Endothelial cell of umbilical vein (primary cell): Measurements from ENCODE around the gene ENKUR. TPM values are rescaled to one million over a fixed set of nuclear protein-coding genes. Genes with fewer than 3 reads are reported as not detected.

ENCODE experiments used
- BruUV-seq: library from RNA; stranded (reverse); fragments of 400-500 nt; replicated peaks from 2 replicates; lab custom pipeline; 2021; lab: Mats Ljungman, UMichigan
- CTCF ChIA-PET: fragments of 300-600, 350-600 bp; sonication (Branson Sonifier 250); formaldehyde crosslinking; loops from one replicate; lab custom pipeline; 2021; ENCODE audit warnings: antibody characterized with exemption, inconsistent platforms; lab: Charles Lee
- POLR2A ChIA-PET: fragments of 300-600, 350-600 bp; sonication (Branson Sonifier 250); formaldehyde crosslinking; loops from one replicate; lab custom pipeline; 2021; ENCODE audit warnings: antibody characterized with exemption, inconsistent platforms; lab: Charles Lee
- DNase-seq: peaks from one replicate; pipeline ENCODE4 v3.0.0-alpha.2; 2011; ENCODE audit warnings: low read depth, low spot score
- FAIRE-seq: peaks from 2 replicates; lab custom pipeline; 2011; peaks lifted over from hg19 to GRCh38; lab: Jason Lieb, UNC
- H2AFZ ChIP-seq: 2 replicates; pipeline ENCODE4 v1.6.0; 2012; ENCODE audit warnings: low read depth, low read length, control low read depth, inconsistent platforms
- H3K27ac ChIP-seq: 2 replicates; pipeline ENCODE4 v1.5.1; 2011; ENCODE audit warnings: low read depth, mild to moderate bottlenecking, control low read depth, low read length, moderate library complexity; ENCODE audit not compliant: insufficient read depth
- H3K27me3 ChIP-seq, 2 experiments: 2 replicates each; pipeline versions ENCODE4 v1.6.0 to v1.6.1; 2011; ENCODE audit warnings: low read length in 2 of 2, mixed read lengths in 1 of 2; ENCODE audit not compliant: control insufficient read depth in 2 of 2, insufficient read depth in 2 of 2
- H3K36me3 ChIP-seq, 2 experiments: 2 replicates in 1 of 2; 3 replicates in 1 of 2; pipeline ENCODE4 v1.5.1; 2011; ENCODE audit warnings: low read length in 2 of 2, mild to moderate bottlenecking in 1 of 2, moderate library complexity in 1 of 2; ENCODE audit not compliant: control insufficient read depth in 2 of 2, insufficient read depth in 2 of 2; ENCODE audit errors: extremely low read depth in 1 of 2
- H3K4me1 ChIP-seq: 3 replicates; pipeline ENCODE4 v1.5.1; 2011; ENCODE audit warnings: mild to moderate bottlenecking, low read length; ENCODE audit not compliant: control insufficient read depth, insufficient read depth; ENCODE audit errors: extremely low read depth
- H3K4me2 ChIP-seq: 2 replicates; pipeline ENCODE4 v1.6.1; 2011; ENCODE audit warnings: low read length, control low read depth, mixed read lengths; ENCODE audit not compliant: insufficient read depth
- H3K4me3 ChIP-seq, 3 experiments: fragments of 200-600 bp in 1 of 3; sonication (generic), shearing (Covaris generic) in 1 of 3; replicated peaks in 1 of 3; 2 replicates each; pipeline ENCODE4 v1.5.1; 2011 to 2016; ENCODE audit warnings: control low read depth in 3 of 3, low read length in 3 of 3, mild to moderate bottlenecking in 2 of 3, inconsistent platforms in 1 of 3, low read depth in 1 of 3, moderate library complexity in 1 of 3; ENCODE audit not compliant: insufficient read depth in 1 of 3
- H3K79me2 ChIP-seq: 2 replicates; pipeline ENCODE4 v1.6.0; 2012; ENCODE audit warnings: low read length, inconsistent platforms; ENCODE audit not compliant: control insufficient read depth, insufficient read depth
- H3K9ac ChIP-seq: replicated peaks from 2 replicates; pipeline ENCODE3; 2011; ENCODE audit warnings: low read length, control low read depth; ENCODE audit not compliant: insufficient read depth; ENCODE audit errors: extremely low read depth
- H3K9me1 ChIP-seq: replicated peaks from 3 replicates; pipeline ENCODE4 v1.6.0; 2011; ENCODE audit warnings: mild to moderate bottlenecking, low read length; ENCODE audit not compliant: control insufficient read depth, insufficient read depth; ENCODE audit errors: extremely low read depth
- H3K9me3 ChIP-seq: replicated peaks from 2 replicates; pipeline ENCODE4 v1.5.1; 2012; ENCODE audit warnings: low read length, inconsistent platforms; ENCODE audit not compliant: control insufficient read depth, insufficient read depth
- H4K20me1 ChIP-seq: replicated peaks from 2 replicates; pipeline ENCODE3; 2011; ENCODE audit warnings: mild to moderate bottlenecking, low read length; ENCODE audit not compliant: control insufficient read depth, insufficient read depth; ENCODE audit errors: extremely low read depth
- EZH2 ChIP-seq: IDR thresholded peaks from 2 replicates; pipeline ENCODE4 v1.6.1; 2012; ENCODE audit warnings: borderline replicate concordance, low read depth, mild to moderate bottlenecking, moderate library complexity, low read length, inconsistent platforms; ENCODE audit not compliant: severe bottlenecking
- FOS ChIP-seq: IDR thresholded peaks from 2 replicates; pipeline ENCODE4 v1.6.1; 2011; ENCODE audit warnings: mild to moderate bottlenecking, low read length, moderate library complexity, borderline replicate concordance; ENCODE audit not compliant: insufficient read depth
- JUN ChIP-seq: IDR thresholded peaks from 2 replicates; pipeline ENCODE4 v1.6.1; 2011; ENCODE audit warnings: borderline replicate concordance, low read depth; ENCODE audit not compliant: insufficient read length, insufficient read depth
- MYC ChIP-seq: IDR thresholded peaks from one replicate; pipeline ENCODE4 v1.6.1; 2011; ENCODE audit warnings: mild to moderate bottlenecking, low read depth, low read length
- POLR2AphosphoS5 ChIP-seq: IDR thresholded peaks from 2 replicates; pipeline ENCODE4 v1.6.1; 2012; ENCODE audit warnings: low read depth, mild to moderate bottlenecking, control low read depth, low read length, moderate library complexity; ENCODE audit not compliant: insufficient read depth
- dilution Hi-C: fragments of 300-500 bp; cut with MboI; formaldehyde crosslinking; loops from one replicate; pipeline ENCODE4 v1.15.0; 2019; ENCODE audit warnings: low sequenced_read_pairs; ENCODE audit not compliant: extremely low pct_ligation_motif_present
- intact Hi-C: fragments of 100-400 bp; cut with micrococcal nuclease; formaldehyde crosslinking; loops from one replicate; pipeline ENCODE4 v1.10.0; 2022
- polyA plus RNA-seq, 4 experiments: library from polyadenylated mRNA; depleted of rRNA in 3 of 4; stranded (reverse) in 3 of 4; unstranded in 1 of 4; fragments of >200 nt; gene quantifications; 2 replicates each; pipeline versions ENCODE4 v1.2.1 to v1.2.3, GENCODE V29; 2011 to 2012; ENCODE audit warnings: missing spikeins in 1 of 4
- total RNA-seq: library from RNA; stranded (reverse); gene quantifications from 2 replicates; pipeline ENCODE4 v1.2.3, GENCODE V29; 2021
- TF ChIP-seq, protein P1 (sequence below): IDR thresholded peaks from 2 replicates; pipeline ENCODE4 v1.6.1; 2011; ENCODE audit not compliant: insufficient read depth, insufficient read length
- TF ChIP-seq, protein P2 (sequence below), 2 donors: IDR thresholded peaks; 1 replicate in 1 of 2; 2 replicates in 1 of 2; pipeline ENCODE4 v1.5.1; 2011; ENCODE audit warnings: low read length in 2 of 2, mild to moderate bottlenecking in 2 of 2, moderate library complexity in 2 of 2, control low read depth in 1 of 2, inconsistent platforms in 1 of 2, low read depth in 1 of 2; ENCODE audit not compliant: insufficient read depth in 1 of 2; ENCODE audit errors: extremely low read depth in 1 of 2

The ENKUR gene
- total and polyA plus RNA-seq, 2 donors (not counting 3 experiments of a cell fraction or from before 2014, with no cell fraction given) = 0.07 to 0.35 TPM

DNA sequence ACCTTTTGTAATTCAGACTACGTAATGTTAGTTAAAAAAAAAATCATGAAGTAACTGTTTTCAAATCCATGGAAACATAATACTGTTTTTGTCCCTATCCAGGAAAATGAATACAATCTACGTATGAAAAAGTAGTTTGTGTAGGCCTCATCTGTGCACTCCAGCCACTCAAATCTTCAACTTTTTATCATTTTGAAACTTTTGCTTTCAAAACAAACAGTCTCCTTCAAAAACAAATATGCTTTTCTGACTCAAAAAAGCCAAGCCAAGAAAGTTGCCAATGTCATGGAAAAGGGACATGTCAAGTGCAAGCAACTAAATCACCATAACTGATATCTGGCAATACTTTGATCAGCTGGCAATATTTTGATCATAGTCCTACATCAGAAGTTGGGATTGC is 13.6 kb upstream of the ENKUR start:
- no TSS peak for BruUV-seq
- no peak for TF ChIP-seq FOS
- TF ChIP-seq JUN = no peak
- no peak for TF ChIP-seq EZH2
- H3K9ac ChIP-seq = no peak overlapping the region
- intact Hi-C loops = no loop called here
- H3K4me2 ChIP-seq = no peak overlapping the region
- dilution Hi-C loops = no loop called here
- H3K9me3 ChIP-seq = no peaks in the 10 kb centered on the region
- no peak overlapping the region for H2AFZ ChIP-seq
- H3K4me3 ChIP-seq = no peak overlapping the region
- no peak overlapping the region for H3K27ac ChIP-seq
- no peaks in the 10 kb centered on the region for H3K36me3 ChIP-seq
- H3K4me1 ChIP-seq = no peaks in the 10 kb centered on the region
- DNase-seq (no peak), FAIRE-seq (no peak)
- no peaks in the 10 kb centered on the region for H4K20me1 ChIP-seq
- POLR2A ChIA-PET = no interaction called here
- H3K27me3 ChIP-seq = no peaks in the 10 kb centered on the region
- no peaks in the 10 kb centered on the region for H3K79me2 ChIP-seq
- no peaks in the 10 kb centered on the region for H3K9me1 ChIP-seq
- CTCF ChIA-PET = interaction anchor here (0.5 to 8.2 kb wide), 2 partner anchors 51 to 163 kb away, joined by 3 to 117 read pairs; no protein-coding TSS in a partner anchor

DNA sequence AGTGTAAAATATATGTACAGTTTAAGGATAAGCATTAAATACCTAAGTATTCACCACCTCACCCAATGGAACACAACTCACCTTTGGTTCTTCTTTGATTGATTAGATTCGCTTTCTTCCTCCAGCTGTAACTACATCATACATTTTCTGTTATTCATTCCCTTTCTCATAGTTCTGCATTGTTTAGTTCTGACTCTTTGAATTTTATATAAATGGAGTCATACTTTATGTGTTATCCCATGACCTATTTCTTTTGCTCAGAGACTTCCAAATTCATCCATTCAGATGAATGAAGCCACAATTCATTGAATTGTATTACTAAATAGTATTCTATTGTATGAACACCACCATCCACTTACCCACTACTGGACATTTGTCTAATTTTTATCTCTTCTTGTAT is 12.8 kb upstream of the ENKUR start:
- TF ChIP-seq MYC (no peak), EZH2 (no peak), POLR2AphosphoS5 (no peak), FOS (no peak), JUN (no peak)
- TF ChIP-seq, protein P1, sequence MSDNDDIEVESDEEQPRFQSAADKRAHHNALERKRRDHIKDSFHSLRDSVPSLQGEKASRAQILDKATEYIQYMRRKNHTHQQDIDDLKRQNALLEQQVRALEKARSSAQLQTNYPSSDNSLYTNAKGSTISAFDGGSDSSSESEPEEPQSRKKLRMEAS = no peak
- TF ChIP-seq, protein P2, sequence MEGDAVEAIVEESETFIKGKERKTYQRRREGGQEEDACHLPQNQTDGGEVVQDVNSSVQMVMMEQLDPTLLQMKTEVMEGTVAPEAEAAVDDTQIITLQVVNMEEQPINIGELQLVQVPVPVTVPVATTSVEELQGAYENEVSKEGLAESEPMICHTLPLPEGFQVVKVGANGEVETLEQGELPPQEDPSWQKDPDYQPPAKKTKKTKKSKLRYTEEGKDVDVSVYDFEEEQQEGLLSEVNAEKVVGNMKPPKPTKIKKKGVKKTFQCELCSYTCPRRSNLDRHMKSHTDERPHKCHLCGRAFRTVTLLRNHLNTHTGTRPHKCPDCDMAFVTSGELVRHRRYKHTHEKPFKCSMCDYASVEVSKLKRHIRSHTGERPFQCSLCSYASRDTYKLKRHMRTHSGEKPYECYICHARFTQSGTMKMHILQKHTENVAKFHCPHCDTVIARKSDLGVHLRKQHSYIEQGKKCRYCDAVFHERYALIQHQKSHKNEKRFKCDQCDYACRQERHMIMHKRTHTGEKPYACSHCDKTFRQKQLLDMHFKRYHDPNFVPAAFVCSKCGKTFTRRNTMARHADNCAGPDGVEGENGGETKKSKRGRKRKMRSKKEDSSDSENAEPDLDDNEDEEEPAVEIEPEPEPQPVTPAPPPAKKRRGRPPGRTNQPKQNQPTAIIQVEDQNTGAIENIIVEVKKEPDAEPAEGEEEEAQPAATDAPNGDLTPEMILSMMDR (IDR thresholded peaks at IDR 0.05; ENCODE audit: extremely low read depth in 1 of 2, insufficient read depth in 1 of 2, low read depth in 1 of 2, low read length in 2 of 2) = no peak
- Histone ChIP-seq H3K79me2 (no peaks in the 10 kb centered on the region), H3K4me2 (no peak overlapping the region), H3K9ac (no peak overlapping the region), H3K4me3 (no peak overlapping the region), H3K9me3 (no peaks in the 10 kb centered on the region), H3K27ac (no peak overlapping the region), H4K20me1 (no peaks in the 10 kb centered on the region), H3K4me1 (peaks cover 7% of the 10 kb centered on the region), H3K36me3 (no peaks in the 10 kb centered on the region), H2AFZ (no peak overlapping the region), H3K27me3 (no peaks in the 10 kb centered on the region), H3K9me1 (no peaks in the 10 kb centered on the region)
- ChIA-PET CTCF (interaction anchor here (8.2 kb wide), 1 partner anchor 52 kb away, joined by 117 read pairs; no protein-coding TSS in a partner anchor), POLR2A (no interaction called here)
- FAIRE-seq (no peak), DNase-seq (no peak)
- intact Hi-C loops (no loop called here), dilution Hi-C loops (no loop called here)
- BruUV-seq = no TSS peak
